ENCODE measurements around the gene SYNGR3. TPM values are rescaled to one million over a fixed set of nuclear protein-coding genes. Genes with fewer than 3 reads are reported as not detected.

SYNGR3 gene
- total RNA-seq, 2 experiments from 2014 or later = 4.6 to 4.7 TPM

DNA sequence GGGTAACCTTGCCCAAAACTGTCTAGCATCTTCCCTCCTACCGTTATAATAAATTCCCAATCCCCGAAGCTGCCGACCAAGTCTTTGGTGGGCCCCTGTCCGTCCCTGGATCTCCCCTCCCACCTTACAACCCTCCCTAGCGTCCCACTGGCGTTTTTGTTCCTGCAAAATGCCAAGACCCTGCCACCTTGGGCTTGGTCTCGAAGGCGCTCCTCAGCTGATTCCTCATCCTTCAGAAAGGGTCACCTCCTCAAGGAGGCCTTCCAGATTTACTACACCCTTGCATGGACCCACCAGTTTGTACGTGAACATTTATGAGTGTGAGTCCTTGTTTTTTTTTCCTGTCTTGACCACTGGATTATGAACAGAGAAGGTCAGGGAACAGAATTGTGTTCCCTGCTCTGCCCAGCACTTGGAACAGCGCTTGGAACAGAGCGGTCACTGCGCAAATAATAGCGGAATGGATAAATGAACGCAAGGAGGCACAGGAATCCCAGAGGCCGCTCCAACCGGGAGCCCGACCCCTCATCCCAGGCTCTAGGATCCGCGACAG is 6.7 kb upstream of the SYNGR3 start:
- CTCF ChIA-PET = interaction anchor here (0.8 to 1.2 kb wide), 3 partner anchors 18 to 157 kb away, joined by 3 to 4 read pairs (median 3); no protein-coding TSS in a partner anchor
- POLR2A ChIA-PET = interaction anchor here (0.7 to 2.2 kb wide), 4 partner anchors 8 to 18 kb away, joined by 3 to 9 read pairs (median 4); partner anchors contain the start of genes RPS2 and TBL3

- POLR2A ChIA-PET = interaction anchor here (1.0 to 2.2 kb wide), 3 partner anchors 12 to 24 kb away, joined by 4 to 9 read pairs (median 9); partner anchors contain the start of genes NDUFB10, RPS2 and TBL3
- CTCF ChIA-PET = interaction anchor here (0.7 to 1.6 kb wide), 8 partner anchors 10 to 157 kb away, joined by 3 to 8 read pairs (median 4); partner anchors contain the start of gene TBL3
Measured at GRCh38 chr16:1983544-1984346, 6.0 kb upstream of the SYNGR3 start, which contains the start of gene GFER. Gene GFER, plus strand, starts transcription at chr16:1984193. Its CDS starts 26 bp downstream, at chr16:1984219.

GRCh38 chr16:1984347-1985225 is 5.2 kb upstream of the SYNGR3 start:
- ChIA-PET POLR2A (interaction anchor here (0.6 to 2.2 kb wide), 4 partner anchors 13 to 767 kb away, joined by 3 to 9 read pairs (median 6); partner anchors contain the start of genes NDUFB10, RPS2 and TBL3), CTCF (interaction anchor here (0.7 to 1.6 kb wide), 7 partner anchors 9 to 156 kb away, joined by 3 to 8 read pairs (median 4); partner anchors contain the start of gene TBL3)

DNA sequence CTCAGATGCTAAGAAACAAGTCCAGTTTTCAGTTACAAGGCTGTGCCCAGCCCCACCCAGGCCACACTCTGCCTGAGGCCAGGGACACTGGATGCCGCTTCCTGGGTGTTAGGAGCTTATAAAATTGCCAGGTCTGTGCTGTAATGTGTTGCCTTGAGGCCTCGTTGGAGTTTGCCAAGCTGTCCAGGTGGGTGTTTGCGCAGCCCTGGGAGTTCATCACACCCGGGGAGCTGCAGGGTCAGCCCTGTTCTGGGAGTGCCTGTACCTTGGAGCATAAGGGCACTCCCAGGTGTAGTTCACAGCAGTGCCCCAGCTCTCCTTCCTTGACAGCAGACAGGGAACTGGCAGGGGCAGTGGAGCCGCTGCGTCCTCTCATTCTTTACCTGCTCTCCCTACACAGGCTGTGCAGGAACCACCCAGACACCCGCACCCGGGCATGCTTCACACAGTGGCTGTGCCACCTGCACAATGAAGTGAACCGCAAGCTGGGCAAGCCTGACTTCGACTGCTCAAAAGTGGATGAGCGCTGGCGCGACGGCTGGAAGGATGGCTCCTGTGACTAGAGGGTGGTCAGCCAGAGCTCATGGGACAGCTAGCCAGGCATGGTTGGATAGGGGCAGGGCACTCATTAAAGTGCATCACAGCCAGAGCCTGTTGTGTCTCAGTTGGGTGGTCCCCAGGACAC is 4.2 kb upstream of the SYNGR3 start:
- ChIA-PET POLR2A (interaction anchor here (2.0 to 2.2 kb wide), 2 partner anchors 14 to 20 kb away, joined by 9 read pairs; partner anchors contain the start of genes RPS2 and TBL3), CTCF (interaction anchor here (1.2 to 1.6 kb wide), 3 partner anchors 8 to 155 kb away, joined by 4 to 8 read pairs (median 4); no protein-coding TSS in a partner anchor)

DNA sequence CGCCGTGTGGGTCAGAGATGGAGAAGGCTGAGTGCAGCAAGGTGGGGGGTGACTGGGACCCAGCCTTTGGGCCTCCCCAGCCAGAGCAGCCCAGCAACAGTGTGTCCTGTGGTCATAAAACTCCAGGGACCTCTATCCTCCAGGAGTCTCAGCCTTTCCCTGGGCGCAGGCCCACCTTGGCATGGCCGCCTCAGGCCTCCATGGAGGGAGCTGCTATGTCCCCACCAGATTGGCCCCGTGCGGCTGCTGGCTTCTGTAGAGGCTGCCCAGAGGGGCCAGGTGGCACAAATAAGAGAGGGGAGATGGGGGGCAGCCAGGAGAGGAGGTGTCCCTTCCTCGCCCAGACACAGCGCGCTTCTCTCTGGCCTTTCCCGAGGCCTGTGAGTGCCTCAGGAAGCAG is 2.6 kb upstream of the SYNGR3 start:
- ChIA-PET CTCF (interaction anchor here (1.7 kb wide), 1 partner anchor 17 kb away, joined by 6 read pairs; no protein-coding TSS in a partner anchor), POLR2A (no interaction called here)

- ChIA-PET CTCF (interaction anchor here (1.6 to 1.7 kb wide), 2 partner anchors 8 to 13 kb away, joined by 5 to 8 read pairs; partner anchors contain the start of gene NOXO1), POLR2A (interaction anchor here (1.2 to 2.2 kb wide), 2 partner anchors 25 to 165 kb away, joined by 4 to 7 read pairs; partner anchors contain the start of genes RPS2 and TRAF7)
Measured at GRCh38 chr16:1990101-1990350, 256 bp downstream of the SYNGR3 start.

DNA sequence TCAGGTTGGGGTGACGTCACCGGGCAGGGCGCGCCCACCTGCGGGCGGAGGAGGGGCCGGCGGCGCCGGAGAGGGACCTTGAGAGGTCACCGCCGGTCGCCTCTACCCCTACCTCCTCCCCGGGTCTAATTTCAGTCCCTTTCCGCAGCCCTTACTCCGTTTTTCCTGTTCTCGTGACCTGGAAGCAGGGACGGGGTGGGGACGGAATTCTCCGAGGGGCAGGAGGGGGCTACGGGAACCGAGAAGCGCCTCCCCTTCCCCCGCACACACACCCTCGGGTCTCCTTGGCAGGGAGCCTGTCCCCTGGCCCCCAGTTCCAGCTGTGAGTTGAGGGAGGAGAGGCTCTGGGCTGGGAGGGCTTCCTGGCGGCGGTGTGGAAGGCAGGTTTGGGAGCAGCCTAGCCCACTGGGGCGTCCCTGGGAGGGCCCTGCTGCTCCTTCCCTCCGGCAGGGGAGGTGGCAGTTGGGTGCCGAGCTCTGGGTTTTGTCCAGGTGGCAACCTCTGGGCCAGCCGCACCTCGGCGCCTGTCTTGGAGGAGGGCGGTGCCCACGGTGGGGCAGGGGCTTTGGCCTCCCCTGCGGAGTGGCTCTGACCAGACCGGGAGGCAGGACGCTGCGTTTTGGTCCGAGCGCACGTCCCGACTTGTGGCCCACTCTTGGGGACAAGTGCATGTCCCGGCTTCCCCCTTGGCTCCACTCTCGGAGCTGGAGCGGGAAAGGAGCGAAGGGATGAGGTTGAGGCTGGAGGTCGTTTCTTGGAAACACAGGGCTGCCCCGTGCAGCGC is 773 bp downstream of the SYNGR3 start:
- ChIA-PET CTCF (interaction anchor here (1.4 to 1.7 kb wide), 3 partner anchors 9 to 150 kb away, joined by 3 to 8 read pairs (median 5); partner anchors contain the start of gene NOXO1), POLR2A (interaction anchor here (1.1 to 2.4 kb wide), 5 partner anchors 8 to 164 kb away, joined by 3 to 11 read pairs (median 6); partner anchors contain the start of genes RPS2 and TRAF7)

DNA sequence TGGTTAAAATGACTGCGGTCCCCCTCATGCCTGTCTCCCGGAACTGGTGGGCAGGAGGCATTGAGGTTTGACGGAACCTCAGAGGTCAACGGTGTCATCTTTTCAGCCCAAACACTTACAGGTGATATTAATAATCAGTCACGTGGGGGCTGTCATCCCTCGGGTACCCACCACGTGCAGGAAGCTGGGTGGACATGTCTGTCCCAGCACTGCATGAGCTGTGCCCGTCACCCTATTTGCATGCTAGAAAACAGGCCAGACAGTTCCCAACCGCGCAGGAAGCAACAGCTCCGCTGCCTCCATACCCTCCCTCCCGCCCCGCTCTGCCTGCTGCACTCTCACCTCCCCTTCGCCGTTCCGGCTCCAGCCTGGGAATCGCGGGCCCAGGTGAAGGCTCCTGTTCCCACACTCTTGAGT is 1.4 kb downstream of the SYNGR3 start:
- POLR2A ChIA-PET = interaction anchor here (1.1 to 2.4 kb wide), 4 partner anchors 9 to 164 kb away, joined by 3 to 11 read pairs (median 6); partner anchors contain the start of genes RPS2 and TRAF7
- CTCF ChIA-PET = interaction anchor here (1.4 to 5.5 kb wide), 4 partner anchors 9 to 149 kb away, joined by 3 to 41 read pairs (median 6); partner anchors contain the start of gene NOXO1

GRCh38 chr16:1991588-1991947 is 1.8 kb downstream of the SYNGR3 start:
- ChIA-PET POLR2A (interaction anchor here (1.1 to 2.4 kb wide), 4 partner anchors 9 to 163 kb away, joined by 3 to 11 read pairs (median 6); partner anchors contain the start of genes RPS2 and TRAF7), CTCF (interaction anchor here (1.4 to 5.5 kb wide), 3 partner anchors 10 to 149 kb away, joined by 3 to 41 read pairs (median 5); partner anchors contain the start of gene NOXO1)

GRCh38 chr16:1991948-1992703 is 2.4 kb downstream of the SYNGR3 start:
- POLR2A ChIA-PET = interaction anchor here (2.2 to 2.4 kb wide), 3 partner anchors 21 to 163 kb away, joined by 6 to 11 read pairs (median 7); partner anchors contain the start of genes RPS2 and TRAF7
- CTCF ChIA-PET = interaction anchor here (5.5 kb wide), 1 partner anchor 12 kb away, joined by 41 read pairs; no protein-coding TSS in a partner anchor

GRCh38 chr16:1992704-1993317 is 3.0 kb downstream of the SYNGR3 start:
- ChIA-PET POLR2A (interaction anchor here (1.1 to 2.4 kb wide), 3 partner anchors 12 to 28 kb away, joined by 3 to 11 read pairs (median 6); partner anchors contain the start of genes NOXO1 and RPS2), CTCF (interaction anchor here (5.5 kb wide), 1 partner anchor 11 kb away, joined by 41 read pairs; no protein-coding TSS in a partner anchor)

- CTCF ChIA-PET = interaction anchor here (0.6 to 5.5 kb wide), 5 partner anchors 9 to 138 kb away, joined by 3 to 41 read pairs (median 4); partner anchors contain the start of gene GFER
Measured at GRCh38 chr16:1993731-1994131, 4.0 kb downstream of the SYNGR3 start.

GRCh38 chr16:1997494-1998359 is 8.0 kb downstream of the SYNGR3 start:
- ChIA-PET CTCF (no interaction called here), POLR2A (no interaction called here)

More at GRCh38 chr16:1993731-1994131, 4.0 kb downstream of the SYNGR3 start:
- POLR2A ChIA-PET = interaction anchor here (1.1 kb wide), 1 partner anchor 13 kb away, joined by 3 read pairs; the partner anchor contains the start of gene NOXO1

DNA sequence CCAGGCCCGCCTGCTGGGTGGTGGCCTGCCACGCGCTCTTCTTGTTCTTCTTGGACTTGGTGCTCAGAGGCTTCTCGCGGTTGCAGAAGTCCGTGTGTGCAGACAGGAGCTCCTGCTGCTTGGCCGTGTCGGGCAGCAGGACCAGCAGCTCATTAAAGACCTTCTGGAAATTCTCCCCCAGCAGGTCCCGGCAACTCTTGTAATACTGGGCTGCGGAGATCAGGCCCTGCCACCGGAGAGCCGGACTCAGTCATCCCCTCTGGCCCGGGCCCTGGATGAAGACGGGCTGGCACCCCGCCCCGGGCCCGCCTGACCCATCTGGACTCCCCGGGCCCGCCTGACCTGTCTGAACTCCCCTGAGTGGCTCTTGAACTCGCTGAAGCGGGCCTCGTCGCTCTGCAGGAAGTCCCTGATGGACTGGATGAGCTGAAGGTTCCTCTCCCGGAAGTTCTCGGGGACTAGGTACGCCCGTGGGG is 8.6 kb downstream of the SYNGR3 start:
- ChIA-PET POLR2A (no interaction called here), CTCF (no interaction called here)
